GM21619 (cell line): ENCODE results near the gene CMSS1.
"Not testable (repeated sequence)": the region's sequence is repeated elsewhere in the genome, so short reads cannot be mapped to it uniquely, and the experiment has no call there.

Source experiments
- ATAC-seq: cut with Tn5 transposase; IDR thresholded peaks from one replicate; pipeline ENCODE4 v1.9.1; 2021; ENCODE audit not compliant: unreplicated experiment

The CMSS1 gene

GRCh38 chr3:100206687-100207086 is 389.0 kb downstream of the CMSS1 start:
- ATAC-seq: no peak

- no peak for ATAC-seq
These were observed 390.2 kb downstream of the CMSS1 start for GRCh38 chr3:100207886-100208285.

GRCh38 chr3:100209169-100209568 is 391.5 kb downstream of the CMSS1 start:
- no peak for ATAC-seq

GRCh38 chr3:100209948-100210771 is 392.5 kb downstream of the CMSS1 start:
- ATAC-seq: peak; percentile 94

DNA sequence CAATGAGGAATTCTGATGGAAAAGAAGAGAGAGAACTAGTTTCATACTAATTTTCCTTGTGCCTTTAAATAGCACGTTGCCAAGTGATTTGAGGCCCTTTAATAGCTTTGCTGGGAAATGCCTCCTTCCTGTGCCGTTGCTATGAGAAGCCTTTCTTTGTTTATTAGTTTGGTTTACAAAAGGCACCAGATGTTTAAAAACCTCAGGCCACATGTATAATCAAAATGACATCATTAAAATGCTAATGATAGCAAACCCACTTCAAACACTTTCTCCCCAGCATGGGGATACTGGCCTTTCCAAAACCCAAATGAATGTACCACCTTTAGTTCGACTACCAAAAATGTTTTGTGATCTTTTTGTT is 393.1 kb downstream of the CMSS1 start:
- no peak for ATAC-seq

DNA sequence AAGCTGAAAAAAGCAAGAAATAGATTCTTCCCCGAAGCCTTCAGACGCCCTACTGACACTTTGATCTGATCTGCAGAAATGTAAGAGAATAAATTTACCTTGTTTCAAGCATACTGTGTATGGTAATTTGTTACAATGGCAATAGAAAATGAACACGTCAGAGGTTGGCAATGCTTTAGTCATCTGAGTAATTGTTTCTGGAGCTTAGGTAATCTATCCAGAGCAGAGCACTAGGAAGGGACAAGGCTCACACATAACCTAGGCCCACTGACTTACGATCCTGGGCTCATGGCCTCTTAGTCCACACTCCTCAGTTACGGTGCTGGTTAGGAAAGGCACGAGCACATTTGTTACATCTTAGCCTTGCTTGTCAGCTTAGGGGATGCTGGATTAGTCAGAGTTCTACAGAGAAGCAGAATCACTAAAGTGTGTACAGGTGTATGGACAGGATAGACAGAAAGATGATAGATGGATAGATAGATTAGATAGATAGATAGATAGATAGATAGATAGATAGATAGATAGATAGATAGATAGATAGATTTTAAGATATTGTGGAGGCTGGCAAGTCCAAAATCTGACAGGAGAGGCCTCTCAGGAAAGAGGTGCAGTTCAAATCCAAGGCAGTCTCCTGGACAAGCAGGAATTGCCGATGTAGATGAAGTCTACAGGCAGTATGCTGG is 396.4 kb downstream of the CMSS1 start:
- no peak for ATAC-seq

DNA sequence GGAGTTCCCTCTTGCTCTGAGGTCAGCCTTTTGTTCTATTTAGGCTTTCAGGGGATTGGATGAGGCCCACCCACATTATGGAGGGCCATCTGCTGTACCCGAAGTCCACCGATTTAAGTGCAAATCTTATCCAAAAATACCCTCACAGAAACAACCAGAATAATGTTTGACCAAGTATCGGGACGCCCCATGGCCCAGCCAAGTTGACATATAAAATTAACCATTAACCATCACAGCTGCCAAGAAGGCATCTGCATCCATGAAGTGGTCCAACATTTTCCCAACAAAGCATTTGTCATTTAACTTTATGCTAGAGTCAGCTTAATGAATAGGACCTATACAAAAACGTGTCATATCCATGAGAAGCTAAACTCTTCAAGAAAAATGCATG is 396.9 kb downstream of the CMSS1 start:
- ATAC-seq: no peak

- no peak for ATAC-seq
These were observed 399.1 kb downstream of the CMSS1 start for GRCh38 chr3:100216713-100217112.

DNA sequence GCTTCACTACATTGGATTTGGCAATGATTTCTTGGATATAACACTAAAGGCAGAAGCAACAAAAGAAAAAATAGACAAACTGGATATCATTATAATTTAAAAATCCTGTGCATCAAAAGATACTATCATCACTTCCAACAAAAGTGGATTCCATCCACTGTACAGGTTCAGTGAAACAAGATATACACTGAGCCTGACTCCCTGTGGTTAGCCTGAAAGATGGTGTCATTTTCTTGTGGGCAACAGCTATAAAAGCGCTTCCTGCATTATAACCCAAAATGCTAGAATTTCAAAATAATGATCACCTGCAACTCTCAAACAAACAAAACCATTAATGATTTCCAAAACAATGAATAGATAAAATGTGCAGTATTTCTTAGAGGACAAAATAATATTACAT is 403.5 kb downstream of the CMSS1 start:
- no peak for ATAC-seq

DNA sequence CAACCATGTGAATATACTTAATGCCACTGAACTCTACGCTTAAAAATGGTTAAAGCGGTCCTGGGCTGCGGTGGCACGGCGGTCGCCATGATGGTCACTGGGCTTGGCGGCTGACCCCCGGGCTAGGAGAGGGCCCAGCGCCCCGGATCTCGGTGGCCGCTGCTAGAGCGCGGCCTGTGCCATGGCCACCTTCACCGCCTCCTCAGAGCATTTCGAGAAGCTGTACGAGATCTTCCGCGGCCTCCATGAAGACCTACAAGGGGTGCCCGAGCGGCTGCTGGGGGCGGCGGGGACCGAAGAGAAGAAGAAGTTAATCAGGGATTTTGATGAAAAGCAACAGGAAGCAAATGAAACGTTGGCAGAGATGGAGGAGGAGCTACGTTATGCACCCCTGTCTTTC is 407.5 kb downstream of the CMSS1 start:
- no peak for ATAC-seq

GRCh38 chr3:100225883-100226282 is 408.2 kb downstream of the CMSS1 start:
- ATAC-seq: no peak

- ATAC-seq: no peak
These were observed 409.2 kb downstream of the CMSS1 start for GRCh38 chr3:100226712-100227429.

GRCh38 chr3:100227511-100227921 is 409.9 kb downstream of the CMSS1 start:
- ATAC-seq: no peak

GRCh38 chr3:100228247-100228646 is 410.6 kb downstream of the CMSS1 start:
- no peak for ATAC-seq

- not testable (repeated sequence) for ATAC-seq
These were observed 411.5 kb downstream of the CMSS1 start for GRCh38 chr3:100229188-100229587.

GRCh38 chr3:100230710-100231109 is 413.0 kb downstream of the CMSS1 start:
- ATAC-seq: no peak
